ENCODE measurements around the gene NMBR.

DNA sequence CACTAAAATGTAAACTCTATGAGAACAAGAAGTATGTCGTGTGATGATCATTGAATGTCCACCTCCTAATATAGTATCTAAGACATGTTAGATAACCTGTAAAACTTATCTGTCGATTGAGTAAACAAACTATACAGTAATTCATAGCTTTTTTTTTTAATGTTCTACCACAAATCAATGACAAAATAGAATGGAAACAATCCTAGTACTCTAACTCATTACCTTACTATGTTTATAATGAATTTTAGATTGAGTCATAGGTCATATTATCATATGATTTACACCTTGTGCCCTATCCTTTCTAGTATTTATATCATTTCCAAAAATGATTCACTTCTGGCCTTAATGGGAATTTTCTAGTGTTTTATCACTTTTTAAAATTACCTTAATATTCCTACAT, 6.3 kb upstream of the NMBR start:
- TF ChIP-seq, protein P1, sequence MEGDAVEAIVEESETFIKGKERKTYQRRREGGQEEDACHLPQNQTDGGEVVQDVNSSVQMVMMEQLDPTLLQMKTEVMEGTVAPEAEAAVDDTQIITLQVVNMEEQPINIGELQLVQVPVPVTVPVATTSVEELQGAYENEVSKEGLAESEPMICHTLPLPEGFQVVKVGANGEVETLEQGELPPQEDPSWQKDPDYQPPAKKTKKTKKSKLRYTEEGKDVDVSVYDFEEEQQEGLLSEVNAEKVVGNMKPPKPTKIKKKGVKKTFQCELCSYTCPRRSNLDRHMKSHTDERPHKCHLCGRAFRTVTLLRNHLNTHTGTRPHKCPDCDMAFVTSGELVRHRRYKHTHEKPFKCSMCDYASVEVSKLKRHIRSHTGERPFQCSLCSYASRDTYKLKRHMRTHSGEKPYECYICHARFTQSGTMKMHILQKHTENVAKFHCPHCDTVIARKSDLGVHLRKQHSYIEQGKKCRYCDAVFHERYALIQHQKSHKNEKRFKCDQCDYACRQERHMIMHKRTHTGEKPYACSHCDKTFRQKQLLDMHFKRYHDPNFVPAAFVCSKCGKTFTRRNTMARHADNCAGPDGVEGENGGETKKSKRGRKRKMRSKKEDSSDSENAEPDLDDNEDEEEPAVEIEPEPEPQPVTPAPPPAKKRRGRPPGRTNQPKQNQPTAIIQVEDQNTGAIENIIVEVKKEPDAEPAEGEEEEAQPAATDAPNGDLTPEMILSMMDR (conservative IDR thresholded peaks at IDR 0.05; ENCODE audit: low read depth, low read length), result no peak
- TF ChIP-seq EZH2phosphoT487 (IDR thresholded peaks at IDR 0.05; ENCODE audit: borderline replicate concordance, low read length), result no peak
